Liver (tissue), 9 donors: ENCODE measurements around the gene DERA. TPM values are rescaled to one million over a fixed set of nuclear protein-coding genes. Genes with fewer than 3 reads are reported as not detected.

Source experiments
- DNase-seq: peaks from one replicate; pipeline ENCODE4 v3.0.0-alpha.2; 2017; ENCODE audit warnings: low spot score
- H3K27ac ChIP-seq, 2 donors: one replicate each; pipeline ENCODE4 v1.7.0; 2013; ENCODE audit warnings: inconsistent platforms in 2 of 2, low read length in 2 of 2, control low read depth in 1 of 2, low read depth in 1 of 2, mild to moderate bottlenecking in 1 of 2
- H3K27me3 ChIP-seq, 4 donors: one replicate each; pipeline versions ENCODE4 v1.6.1 to v1.7.0; 2013; ENCODE audit warnings: low read length in 3 of 4, inconsistent platforms in 1 of 4, mild to moderate bottlenecking in 1 of 4, moderate library complexity in 1 of 4; ENCODE audit not compliant: control insufficient read depth in 4 of 4, insufficient read depth in 4 of 4
- H3K36me3 ChIP-seq, 4 donors: one replicate each; pipeline versions ENCODE4 v1.6.1 to v1.7.0; 2013; ENCODE audit warnings: low read length in 3 of 4, mild to moderate bottlenecking in 3 of 4, low read depth in 1 of 4, moderate library complexity in 1 of 4; ENCODE audit not compliant: control insufficient read depth in 4 of 4, insufficient read depth in 3 of 4
- H3K4me1 ChIP-seq, 4 donors: one replicate each; pipeline versions ENCODE4 v1.6.1 to v1.7.0; 2013; ENCODE audit warnings: low read length in 3 of 4, mild to moderate bottlenecking in 3 of 4, moderate library complexity in 1 of 4; ENCODE audit not compliant: control insufficient read depth in 4 of 4, insufficient read depth in 4 of 4
- H3K4me3 ChIP-seq, 3 donors: one replicate each; pipeline versions ENCODE4 v1.6.1 to v1.7.0; 2013; ENCODE audit warnings: low read length in 3 of 3, control low read depth in 1 of 3, low read depth in 1 of 3, mild to moderate bottlenecking in 1 of 3
- H3K9ac ChIP-seq, 2 donors: one replicate each; pipeline ENCODE4 v1.7.0; 2013; ENCODE audit warnings: low read length in 2 of 2, mild to moderate bottlenecking in 2 of 2, moderate library complexity in 2 of 2, control low read depth in 1 of 2, low read depth in 1 of 2
- H3K9me3 ChIP-seq, 4 donors: one replicate each; pipeline versions ENCODE4 v1.6.1 to v1.7.0; 2013; ENCODE audit warnings: low read length in 3 of 4; ENCODE audit not compliant: control insufficient read depth in 4 of 4
- ATF3 ChIP-seq: IDR thresholded peaks from 2 replicates; pipeline ENCODE4 v1.6.1; 2016; ENCODE audit warnings: antibody characterized with exemption
- CTCF ChIP-seq: fragments of 150-350 bp; IDR thresholded peaks from 2 replicates; pipeline ENCODE4 v1.5.1; 2017; ENCODE audit warnings: improper control_type of control experiment, low read depth, low read length; ENCODE audit not compliant: missing input control
- EGR1 ChIP-seq, 2 donors: IDR thresholded peaks; 2 replicates each; pipeline ENCODE4 v1.6.1; 2016 to 2018; ENCODE audit warnings: antibody characterized with exemption in 2 of 2, low read depth in 2 of 2
- FOXA1 ChIP-seq: IDR thresholded peaks from 2 replicates; pipeline ENCODE4 v1.6.1; 2016; ENCODE audit warnings: antibody characterized with exemption
- FOXA2 ChIP-seq: IDR thresholded peaks from 2 replicates; pipeline ENCODE4 v1.6.1; 2016; ENCODE audit warnings: antibody characterized with exemption
- GABPA ChIP-seq, 2 donors: IDR thresholded peaks in 1 of 2; conservative IDR thresholded peaks in 1 of 2; 2 replicates each; pipeline ENCODE4 v1.6.1; 2016; ENCODE audit warnings: antibody characterized with exemption in 2 of 2, mild to moderate bottlenecking in 1 of 2, moderate library complexity in 1 of 2
- HNF4A ChIP-seq, 2 donors: conservative IDR thresholded peaks; 2 replicates each; pipeline ENCODE4 v1.6.1; 2016; ENCODE audit warnings: antibody characterized with exemption in 2 of 2, mild to moderate bottlenecking in 2 of 2
- HNF4G ChIP-seq: IDR thresholded peaks from 2 replicates; pipeline ENCODE4 v1.6.1; 2016; ENCODE audit warnings: antibody characterized with exemption
- JUND ChIP-seq, 2 donors: IDR thresholded peaks; 2 replicates each; pipeline ENCODE4 v1.6.1; 2016; ENCODE audit warnings: antibody characterized with exemption in 2 of 2
- MAX ChIP-seq: IDR thresholded peaks from 2 replicates; pipeline ENCODE4 v1.6.1; 2016; ENCODE audit warnings: antibody characterized with exemption
- NR2F2 ChIP-seq: IDR thresholded peaks from 2 replicates; pipeline ENCODE4 v1.6.1; 2016; ENCODE audit warnings: antibody characterized with exemption
- RAD21 ChIP-seq, 2 donors: IDR thresholded peaks; 2 replicates each; pipeline ENCODE4 v1.6.1; 2016; ENCODE audit warnings: antibody characterized with exemption in 2 of 2, mild to moderate bottlenecking in 2 of 2
- REST ChIP-seq: IDR thresholded peaks from 2 replicates; pipeline ENCODE4 v1.6.1; 2016; ENCODE audit warnings: antibody characterized with exemption, mild to moderate bottlenecking
- RXRA ChIP-seq, 2 donors: IDR thresholded peaks; 2 replicates each; pipeline ENCODE4 v1.6.1; 2017 to 2018; ENCODE audit warnings: antibody characterized with exemption in 2 of 2, mild to moderate bottlenecking in 1 of 2
- SP1 ChIP-seq: IDR thresholded peaks from 2 replicates; pipeline ENCODE4 v1.6.1; 2018; ENCODE audit warnings: antibody characterized with exemption, mild to moderate bottlenecking
- TAF1 ChIP-seq: conservative IDR thresholded peaks from 2 replicates; pipeline ENCODE4 v1.6.1; 2016; ENCODE audit warnings: antibody characterized with exemption, mild to moderate bottlenecking
- YY1 ChIP-seq: IDR thresholded peaks from 2 replicates; pipeline ENCODE4 v1.6.1; 2016; ENCODE audit warnings: antibody characterized with exemption, mild to moderate bottlenecking
- ZBTB33 ChIP-seq: IDR thresholded peaks from 2 replicates; pipeline ENCODE4 v1.6.1; 2016; ENCODE audit warnings: antibody characterized with exemption
- WGBS: extraction: QIAGEN DNeasy Blood & Tissue Kit; methylation state at CpG from one replicate; pipeline ENCODE4 v1.1.7; 2013; 5-methylcytosine and 5-hydroxymethylcytosine counted together
- polyA plus RNA-seq, 2 donors: library from polyadenylated mRNA; stranded (reverse) in 1 of 2; unstranded in 1 of 2; fragments of 200-250 nt in 1 of 2; fragments of >200 nt in 1 of 2; fragmentation: Nextera tagmentation in 1 of 2; extraction: Ambion mirVana in 1 of 2; gene quantifications; one replicate each; pipeline versions ENCODE4 v1.2.1 to v1.2.3, GENCODE V29; 2013 to 2015
- total RNA-seq, 2 donors: library from RNA; depleted of rRNA; stranded (reverse); fragments of >200 nt; gene quantifications; one replicate each; pipeline ENCODE4 v1.2.3, GENCODE V29; 2014
- donor health status: healthy.
- donor health status: healthy.
- donor health status: healthy.
- donor health status: healthy.
- donor health status: healthy.

Gene DERA
- total and polyA plus RNA-seq, 4 donors = 32.9 to 65.2 (median 52.4) TPM

GRCh38 chr12:16086462-16086861 lies 175.3 kb downstream of the DERA start:
- WGBS = 85% methylated on average over 8 of the region's 8 CpGs
- peaks cover 0 to 1% (median 0%) of the 10 kb centered on the region in 4 donors for H3K9me3 ChIP-seq
- no peaks in the 10 kb centered on the region for H3K27me3 ChIP-seq
- H3K9ac ChIP-seq = no peak overlapping the region
- H3K27ac ChIP-seq = no peak overlapping the region
- DNase-seq = no peak
- TF ChIP-seq MAX (no peak), EGR1 (IDR thresholded peaks at IDR 0.05; ENCODE audit: low read depth in 2 of 2) (no peak), RXRA (IDR thresholded peaks at IDR 0.05) (no peak), FOXA2 (no peak), GABPA (IDR thresholded peaks at IDR 0.05 in 1 of 2, conservative IDR thresholded peaks at IDR 0.05 in 1 of 2) (no peak), NR2F2 (no peak), HNF4G (no peak), RAD21 (IDR thresholded peaks at IDR 0.05) (no peak), SP1 (no peak), TAF1 (no peak), HNF4A (conservative IDR thresholded peaks at IDR 0.05) (no peak), REST (no peak), JUND (IDR thresholded peaks at IDR 0.05) (no peak), CTCF (no peak), ATF3 (no peak), FOXA1 (no peak), YY1 (no peak), ZBTB33 (no peak)
- no peaks in the 10 kb centered on the region for H3K36me3 ChIP-seq
- H3K4me1 ChIP-seq = no peaks in the 10 kb centered on the region
- no peak overlapping the region for H3K4me3 ChIP-seq
